Measurements from ENCODE around the gene P4HA2. TPM values are rescaled to one million over a fixed set of nuclear protein-coding genes. Genes with fewer than 3 reads are reported as not detected.

The P4HA2 gene
- total RNA-seq, 1 experiment from 2014 or later = 64.2 TPM

DNA sequence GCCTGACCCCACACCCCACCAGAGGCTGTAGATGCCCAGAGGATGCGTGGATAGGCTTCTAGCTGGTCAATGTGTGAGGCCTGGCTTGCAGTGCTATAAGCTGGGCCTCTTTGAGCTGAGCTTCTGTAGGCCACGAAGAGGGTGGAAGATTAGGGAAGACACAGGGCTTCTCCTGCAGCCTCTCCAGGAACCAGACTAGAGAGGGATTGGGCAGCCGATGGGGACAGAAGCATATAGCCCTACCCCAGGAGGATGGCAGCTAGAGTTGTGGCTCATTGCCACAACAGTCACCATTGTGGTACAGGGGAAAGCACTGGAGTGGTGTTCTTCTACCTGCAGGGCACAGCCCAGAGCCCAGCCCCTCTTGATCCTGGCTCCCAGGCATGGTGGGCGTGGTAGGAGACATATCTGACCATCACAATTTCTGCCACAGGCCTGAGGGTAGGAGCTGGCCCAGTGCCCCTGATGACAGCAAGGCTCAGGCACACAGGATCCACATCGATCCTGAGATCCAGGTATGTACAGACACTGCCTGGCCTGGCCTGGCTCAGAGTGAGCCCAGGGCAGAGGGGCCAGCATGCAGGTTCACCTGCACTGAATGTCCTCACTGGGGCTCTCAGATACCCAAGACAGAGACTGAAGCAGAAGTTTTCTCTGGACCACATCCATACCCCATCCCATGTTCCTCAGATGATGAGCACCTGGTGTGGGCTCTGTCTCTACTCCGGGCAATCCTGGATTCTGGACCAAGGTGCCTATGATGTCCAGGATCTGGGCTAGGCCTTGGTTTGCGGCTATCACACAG, 38.6 kb upstream of the P4HA2 start:
- no peak for DNase-seq (ENCODE audit: low read depth)
- in situ Hi-C loops (cut with HindIII; ENCODE audit: low pct_unique_long_range_greater_than_20kb, low sequenced_read_pairs) = no loop called here

DNA sequence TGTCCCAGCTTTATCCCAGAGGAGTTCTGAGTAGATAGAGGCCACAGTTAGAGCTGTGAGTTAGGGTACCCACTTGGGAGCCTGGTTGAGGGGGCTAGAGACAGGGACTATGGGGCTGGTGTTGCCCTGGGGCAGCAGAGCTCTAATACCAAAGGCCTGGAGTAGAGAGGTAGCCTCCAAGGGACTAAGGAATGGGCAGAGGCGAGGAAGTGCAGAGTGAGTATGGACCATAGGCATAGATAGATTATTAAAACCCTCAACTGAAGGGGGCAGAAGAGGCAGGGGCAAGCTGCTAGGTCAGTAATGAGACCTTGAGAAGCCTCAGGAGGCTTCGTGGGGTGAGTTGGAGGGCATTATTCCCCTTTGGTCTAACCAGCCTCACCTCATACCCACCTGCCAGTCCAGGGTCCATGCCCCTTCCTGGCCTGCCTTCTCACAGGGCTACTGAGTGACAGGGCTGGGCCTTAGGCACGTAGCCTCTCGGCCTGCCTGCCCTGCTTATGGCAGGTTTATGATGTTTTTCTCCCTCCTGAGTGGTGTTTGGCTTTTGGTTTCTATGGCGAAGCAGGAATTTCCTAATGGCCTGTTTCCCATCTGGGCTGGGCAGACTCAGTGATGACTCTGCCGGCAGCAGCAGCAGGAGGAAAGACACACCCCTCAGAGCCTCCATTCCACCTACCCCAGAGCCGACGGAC, 37.8 kb upstream of the P4HA2 start:
- in situ Hi-C loops (cut with HindIII; ENCODE audit: low pct_unique_long_range_greater_than_20kb, low sequenced_read_pairs) = no loop called here
- peak; percentile 90 for DNase-seq (ENCODE audit: low read depth)

GRCh38 chr5:132264546-132265335, 37.1 kb upstream of the P4HA2 start:
- no peak for DNase-seq (ENCODE audit: low read depth)
- in situ Hi-C loops (cut with HindIII; ENCODE audit: low pct_unique_long_range_greater_than_20kb, low sequenced_read_pairs) = no loop called here

DNA sequence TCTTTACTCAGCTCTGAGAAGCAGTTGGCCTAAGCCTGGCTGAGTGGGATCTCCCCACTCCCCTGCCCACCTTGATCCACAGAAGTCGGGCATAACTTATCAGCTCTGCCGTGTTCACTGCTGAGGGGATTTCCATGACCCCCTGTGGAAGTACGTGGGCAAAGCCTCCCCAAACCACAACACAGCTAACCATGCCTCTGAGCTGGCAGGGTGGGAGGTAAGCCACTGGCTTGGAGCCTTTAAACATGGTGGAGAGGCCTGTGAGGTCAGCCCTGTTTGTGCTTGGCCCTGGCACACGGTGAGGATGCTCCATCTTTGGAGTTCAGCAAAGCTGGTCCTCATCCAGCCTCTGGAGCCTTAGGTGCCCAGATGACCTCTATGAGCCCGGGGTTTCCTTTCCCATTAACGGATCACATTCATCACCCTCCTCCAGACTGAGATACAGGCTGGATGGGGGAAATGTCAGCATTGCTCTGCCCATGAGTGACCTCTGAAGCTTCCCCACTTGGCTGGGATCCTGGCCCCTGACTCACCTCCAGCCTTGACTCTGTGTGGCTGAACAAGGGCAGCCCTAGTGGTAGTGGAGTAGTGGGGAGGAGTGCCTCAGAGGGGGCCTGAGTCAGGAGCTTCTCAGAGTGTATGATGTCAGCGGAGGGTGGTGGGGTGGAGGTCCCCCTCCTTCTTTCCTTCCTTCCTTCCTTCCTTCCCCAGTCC, 36.1 kb upstream of the P4HA2 start:
- DNase-seq (ENCODE audit: low read depth) = peak; percentile 54
- in situ Hi-C loops (cut with HindIII; ENCODE audit: low pct_unique_long_range_greater_than_20kb, low sequenced_read_pairs) = no loop called here

DNA sequence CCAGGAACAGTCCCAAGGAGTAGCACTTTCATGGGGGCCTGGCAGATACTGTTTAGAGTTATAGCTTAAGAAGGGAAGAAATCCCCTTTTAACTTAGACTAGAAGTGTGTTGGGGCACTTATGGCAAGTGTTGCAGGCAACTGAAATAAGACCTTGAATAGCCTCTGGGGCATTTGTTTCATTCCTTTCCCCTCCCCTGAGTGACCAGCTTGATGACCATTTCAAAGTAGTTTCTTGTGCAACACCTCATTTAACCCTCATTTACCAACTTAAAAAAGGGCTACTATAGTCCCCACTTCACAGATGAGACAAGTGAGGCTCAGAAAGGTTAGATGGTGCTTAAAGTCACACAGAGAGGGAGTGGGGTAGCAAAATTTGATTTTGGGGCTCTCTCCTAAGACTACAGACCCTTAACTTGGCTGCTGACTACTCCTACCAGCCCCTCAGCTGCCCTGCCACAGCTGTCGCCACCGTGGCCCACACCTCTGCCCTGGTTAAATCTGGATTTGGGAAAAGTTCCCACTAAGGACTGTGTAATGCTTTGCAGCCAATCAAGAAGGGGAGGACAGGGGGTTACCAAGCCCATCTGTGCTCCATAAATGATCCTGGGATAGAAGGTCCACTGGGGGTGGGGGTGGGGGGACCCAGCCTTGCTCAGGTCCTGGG, 35.4 kb upstream of the P4HA2 start:
- no peak for DNase-seq (ENCODE audit: low read depth)
- in situ Hi-C loops (cut with HindIII; ENCODE audit: low pct_unique_long_range_greater_than_20kb, low sequenced_read_pairs) = no loop called here

GRCh38 chr5:132261881-132262845, 34.5 kb upstream of the P4HA2 start:
- no peak for DNase-seq (ENCODE audit: low read depth)
- in situ Hi-C loops (cut with HindIII; ENCODE audit: low pct_unique_long_range_greater_than_20kb, low sequenced_read_pairs) = no loop called here

GRCh38 chr5:132260714-132261551, 33.3 kb upstream of the P4HA2 start:
- in situ Hi-C loops (cut with HindIII; ENCODE audit: low pct_unique_long_range_greater_than_20kb, low sequenced_read_pairs) = no loop called here
- peak; percentile 40 for DNase-seq (ENCODE audit: low read depth)

- in situ Hi-C loops (cut with HindIII; ENCODE audit: low pct_unique_long_range_greater_than_20kb, low sequenced_read_pairs) = no loop called here
- no peak for DNase-seq (ENCODE audit: low read depth)
Measured at GRCh38 chr5:132260051-132260450, 32.4 kb upstream of the P4HA2 start.

GRCh38 chr5:132259069-132259851, 31.6 kb upstream of the P4HA2 start:
- in situ Hi-C loops (cut with HindIII; ENCODE audit: low pct_unique_long_range_greater_than_20kb, low sequenced_read_pairs) = no loop called here
- no peak for DNase-seq (ENCODE audit: low read depth)

GRCh38 chr5:132258102-132259068, 30.7 kb upstream of the P4HA2 start:
- DNase-seq (ENCODE audit: low read depth) = no peak
- in situ Hi-C loops (cut with HindIII; ENCODE audit: low pct_unique_long_range_greater_than_20kb, low sequenced_read_pairs) = no loop called here

DNA sequence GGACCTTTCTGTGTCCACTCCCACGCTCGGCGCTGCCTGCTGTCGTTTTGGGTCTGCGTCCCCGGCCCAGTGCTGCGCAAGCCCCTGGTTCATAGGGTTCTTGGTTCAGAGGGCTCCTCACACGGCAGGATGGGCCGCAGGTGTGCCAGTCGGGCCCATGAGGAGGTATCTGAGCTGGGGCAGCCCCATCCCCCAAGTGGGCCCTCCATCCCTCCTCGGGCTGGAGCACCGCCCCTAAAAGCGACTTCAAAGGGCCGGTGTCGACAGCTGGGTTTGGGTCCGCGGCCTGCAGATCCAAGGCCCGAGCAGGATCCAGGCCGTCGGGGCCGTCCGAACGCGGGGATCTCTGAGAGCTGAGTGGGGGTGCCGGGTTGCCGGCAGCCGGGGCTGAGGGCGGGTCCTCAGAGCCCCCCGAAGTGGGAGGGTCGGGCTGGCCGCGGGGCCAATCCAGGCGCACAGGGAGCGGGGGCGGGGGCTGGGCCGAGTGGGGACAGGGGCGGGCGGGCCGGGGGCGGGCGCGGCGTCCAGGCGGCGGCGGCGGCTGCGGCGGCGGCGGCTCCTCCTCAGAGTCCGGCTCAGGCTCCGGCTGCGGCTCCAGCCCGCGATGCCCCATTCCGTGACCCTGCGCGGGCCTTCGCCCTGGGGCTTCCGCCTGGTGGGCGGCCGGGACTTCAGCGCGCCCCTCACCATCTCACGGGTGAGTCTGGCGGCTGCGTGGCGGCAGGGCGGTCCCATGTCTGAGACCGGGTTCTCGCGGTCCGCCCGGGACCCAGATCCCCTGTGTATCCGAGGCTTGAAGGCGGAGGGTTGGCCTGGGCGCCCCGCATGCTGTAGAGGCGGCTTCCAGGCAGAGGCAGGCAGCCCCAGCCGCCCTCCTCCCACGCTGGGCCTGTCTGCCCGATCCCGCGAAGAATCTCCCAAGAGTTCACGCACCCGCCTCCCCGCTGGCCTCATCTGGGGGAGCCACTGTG, 29.8 kb upstream of the P4HA2 start, which contains the start of gene PDLIM4:
PDLIM4 (plus strand) TSS at position 566 of the 971 bp plus-strand sequence; CDS start at position 605, 39 bp downstream.
- in situ Hi-C loops (cut with HindIII; ENCODE audit: low pct_unique_long_range_greater_than_20kb, low sequenced_read_pairs) = no loop called here
- DNase-seq (ENCODE audit: low read depth) = no peak

- in situ Hi-C loops (cut with HindIII; ENCODE audit: low pct_unique_long_range_greater_than_20kb, low sequenced_read_pairs) = no loop called here
- no peak for DNase-seq (ENCODE audit: low read depth)
Measured at GRCh38 chr5:132256783-132257130, 29.1 kb upstream of the P4HA2 start.

DNA sequence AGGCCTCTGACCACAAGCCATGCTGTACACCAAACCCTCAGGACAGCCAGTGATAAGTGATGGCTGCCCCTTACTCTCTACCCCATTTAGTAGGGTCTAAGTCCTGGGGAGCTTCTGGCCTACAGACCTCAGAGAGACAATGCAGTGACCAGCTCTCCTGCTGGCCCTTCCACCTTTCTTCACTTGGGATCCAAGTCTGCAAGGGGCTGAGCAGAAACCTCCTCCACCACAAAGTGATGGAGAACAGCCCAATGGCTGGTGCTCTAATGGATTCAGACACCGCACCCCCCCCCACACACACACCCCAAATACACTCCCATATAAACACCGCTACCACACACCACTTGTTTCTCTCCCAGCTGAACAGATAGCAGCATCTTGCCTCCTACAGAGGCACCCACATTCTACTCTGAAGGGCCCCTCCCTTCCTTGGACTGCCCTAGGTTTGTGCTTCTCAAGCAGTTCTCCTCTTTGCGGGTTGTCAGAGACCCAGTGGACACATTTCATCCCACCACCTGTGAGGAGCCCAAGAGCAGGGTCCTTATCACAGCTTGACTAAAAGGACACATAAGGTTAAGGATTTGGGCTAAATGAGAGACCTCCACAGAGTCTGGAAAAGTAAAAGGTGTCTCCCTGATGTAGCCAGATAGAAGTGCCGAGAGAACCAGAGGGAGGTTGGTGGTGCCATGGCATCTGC, 28.6 kb upstream of the P4HA2 start:
- in situ Hi-C loops (cut with HindIII; ENCODE audit: low pct_unique_long_range_greater_than_20kb, low sequenced_read_pairs) = no loop called here
- DNase-seq (ENCODE audit: low read depth) = no peak
